Raji (cell line): ENCODE results near the gene CCDC170.

Source experiments
- POLR2A ChIP-seq: IDR thresholded peaks from 2 replicates; pipeline ENCODE4 v1.6.1; 2011; ENCODE audit warnings: low read depth, low read length, control low read depth; ENCODE audit not compliant: insufficient read depth

The CCDC170 gene, protein sequence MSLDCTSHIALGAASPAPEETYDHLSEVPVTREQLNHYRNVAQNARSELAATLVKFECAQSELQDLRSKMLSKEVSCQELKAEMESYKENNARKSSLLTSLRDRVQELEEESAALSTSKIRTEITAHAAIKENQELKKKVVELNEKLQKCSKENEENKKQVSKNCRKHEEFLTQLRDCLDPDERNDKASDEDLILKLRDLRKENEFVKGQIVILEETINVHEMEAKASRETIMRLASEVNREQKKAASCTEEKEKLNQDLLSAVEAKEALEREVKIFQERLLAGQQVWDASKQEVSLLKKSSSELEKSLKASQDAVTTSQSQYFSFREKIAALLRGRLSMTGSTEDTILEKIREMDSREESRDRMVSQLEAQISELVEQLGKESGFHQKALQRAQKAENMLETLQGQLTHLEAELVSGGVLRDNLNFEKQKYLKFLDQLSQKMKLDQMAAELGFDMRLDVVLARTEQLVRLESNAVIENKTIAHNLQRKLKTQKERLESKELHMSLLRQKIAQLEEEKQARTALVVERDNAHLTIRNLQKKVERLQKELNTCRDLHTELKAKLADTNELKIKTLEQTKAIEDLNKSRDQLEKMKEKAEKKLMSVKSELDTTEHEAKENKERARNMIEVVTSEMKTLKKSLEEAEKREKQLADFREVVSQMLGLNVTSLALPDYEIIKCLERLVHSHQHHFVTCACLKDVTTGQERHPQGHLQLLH

DNA sequence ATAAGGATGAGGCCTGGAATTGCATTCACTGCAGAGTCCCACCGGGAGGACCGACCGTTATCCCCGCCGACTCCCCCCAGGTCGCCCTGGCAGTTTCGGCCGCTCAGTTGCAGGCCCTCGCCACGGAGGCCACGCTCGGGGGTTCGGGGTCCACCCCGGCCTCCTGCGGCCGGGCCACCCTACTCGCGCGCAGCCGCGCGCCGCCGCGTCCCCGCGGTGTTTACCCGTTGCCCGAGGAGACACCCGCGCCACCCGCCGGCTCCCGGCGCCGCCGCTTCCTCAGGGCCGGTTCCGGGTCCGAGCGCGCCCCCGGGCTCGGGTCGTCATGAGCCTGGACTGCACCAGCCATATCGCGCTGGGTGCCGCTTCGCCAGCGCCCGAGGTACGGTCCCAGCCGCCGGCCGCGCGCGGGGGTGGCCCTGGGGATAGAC, at the start of gene CCDC170:
Gene CCDC170, plus strand, starts transcription at position 214 of the 431 bp plus-strand sequence. Its CDS starts 112 bp downstream, at position 326.
- no peak for TF ChIP-seq POLR2A

DNA sequence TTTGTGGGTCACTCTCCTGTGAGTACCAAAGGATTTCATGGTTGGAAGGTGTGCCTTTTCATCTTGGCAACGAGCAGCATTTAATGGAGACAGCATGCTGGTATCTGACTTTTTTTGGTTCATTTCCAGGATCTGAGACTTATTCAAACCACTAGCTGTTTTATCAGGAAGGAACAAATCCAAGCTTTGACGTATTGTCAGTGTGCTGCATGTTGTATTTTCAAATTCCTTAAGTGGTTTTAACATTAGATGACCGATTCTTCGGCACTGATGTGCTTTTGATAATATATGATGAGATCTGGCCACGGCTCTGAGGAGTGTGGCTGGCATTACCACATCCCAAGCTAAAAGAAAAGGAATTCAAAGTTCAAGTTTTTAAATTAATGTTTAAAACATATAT, 48.3 kb upstream of the CCDC170 start:
- no peak for TF ChIP-seq POLR2A

- TF ChIP-seq POLR2A: no peak
These were observed 46.6 kb upstream of the CCDC170 start for GRCh38 chr6:151447237-151447636.

DNA sequence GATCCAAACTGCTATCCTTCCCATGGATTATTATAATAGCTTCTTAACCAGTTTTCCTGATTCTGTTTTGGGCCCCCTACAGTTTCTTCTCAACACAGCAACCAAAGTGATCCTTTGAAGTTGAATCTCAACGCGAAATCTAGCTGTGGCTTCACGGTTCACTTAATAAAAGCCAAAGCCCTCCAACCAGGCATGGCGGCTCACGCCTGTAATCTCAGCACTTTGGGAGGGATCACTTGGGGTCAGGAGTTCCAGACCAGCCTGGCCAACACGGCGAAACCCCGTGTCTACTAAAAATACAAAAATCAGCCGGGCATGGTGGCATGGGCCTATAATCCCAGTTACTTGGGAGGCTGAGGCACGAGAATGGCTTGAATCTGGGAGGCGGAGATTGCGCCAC, 45.2 kb upstream of the CCDC170 start:
- no peak for TF ChIP-seq POLR2A

GRCh38 chr6:151451417-151451949, 42.3 kb upstream of the CCDC170 start:
- no peak for TF ChIP-seq POLR2A

DNA sequence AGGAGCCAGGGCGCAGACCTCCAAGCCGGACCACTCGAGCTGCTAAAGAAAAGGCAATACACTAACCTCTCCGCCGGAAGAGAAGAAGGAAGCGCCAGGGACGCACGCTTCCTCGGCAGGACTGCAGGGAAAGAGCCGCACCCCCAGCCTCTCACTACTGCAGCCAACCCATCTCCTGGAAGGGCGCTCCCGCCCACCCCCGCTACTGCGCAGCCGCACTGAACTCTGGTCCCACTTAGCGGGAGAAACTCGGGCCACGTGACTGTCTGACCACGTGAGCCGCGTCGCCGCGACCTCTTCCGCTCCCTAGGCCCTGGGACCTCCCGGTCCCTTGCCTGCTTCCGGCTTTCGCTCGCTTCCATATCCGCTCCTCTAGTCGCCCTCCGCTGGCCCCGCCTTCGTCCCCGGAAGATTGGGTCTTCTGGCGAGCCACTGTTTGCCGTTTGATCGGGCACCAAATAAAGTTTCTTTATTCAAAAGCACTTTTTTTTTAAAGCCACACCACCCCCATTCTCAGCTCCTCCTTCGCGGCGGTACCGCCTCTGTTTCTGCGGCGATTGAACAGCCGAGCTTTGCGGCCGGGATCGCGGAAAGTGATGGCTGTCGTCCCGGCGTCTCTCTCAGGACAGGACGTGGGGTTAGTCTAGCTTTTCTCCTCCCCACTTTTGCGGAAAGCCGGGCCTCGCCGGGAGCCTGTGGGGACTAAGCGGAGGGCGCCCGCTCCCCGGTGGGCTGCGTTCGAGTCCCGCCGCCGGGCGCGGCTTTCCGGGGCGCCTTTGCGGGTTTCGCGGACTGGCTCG, 41.7 kb upstream of the CCDC170 start, which contains the start of gene RMND1:
Gene RMND1, minus strand, starts transcription at position 177 of the 800 bp plus-strand sequence. CDS start 6,315 bp downstream, outside the sequence.
- peak; percentile 93 for TF ChIP-seq POLR2A

DNA sequence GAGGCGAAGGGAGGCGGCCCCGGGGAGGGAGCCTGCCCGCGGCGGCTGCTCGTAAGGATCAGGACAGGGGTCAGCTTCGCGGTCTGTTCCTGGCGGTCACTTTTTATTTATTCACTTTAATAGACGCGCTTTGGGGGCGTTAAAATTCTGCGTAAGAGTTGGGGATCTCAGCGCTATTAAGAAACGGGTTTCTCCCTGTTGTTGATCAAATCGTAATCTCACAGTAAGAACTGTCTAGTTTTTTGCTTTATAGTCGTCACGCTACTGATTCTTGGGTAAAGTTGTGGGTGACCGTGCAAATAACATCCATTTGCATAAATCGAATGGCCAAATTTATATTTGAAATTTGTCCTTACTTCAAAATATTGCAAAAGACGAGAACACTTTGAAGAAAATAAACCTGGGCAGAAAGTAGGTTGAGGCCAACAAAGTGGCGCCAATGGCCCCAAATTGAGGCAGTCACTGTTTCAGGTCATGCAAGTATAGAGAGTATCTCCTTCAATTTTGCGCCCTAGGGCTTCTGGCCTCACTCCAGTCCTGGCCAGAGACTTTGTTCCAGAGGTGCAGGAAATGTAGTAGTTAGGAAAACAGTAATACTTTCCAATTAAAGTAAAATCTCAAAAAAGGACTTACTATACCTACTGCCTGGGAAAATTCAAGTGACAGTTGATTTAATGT, 40.9 kb upstream of the CCDC170 start:
- no peak for TF ChIP-seq POLR2A

GRCh38 chr6:151461673-151462072, 32.1 kb upstream of the CCDC170 start:
- TF ChIP-seq POLR2A: no peak

DNA sequence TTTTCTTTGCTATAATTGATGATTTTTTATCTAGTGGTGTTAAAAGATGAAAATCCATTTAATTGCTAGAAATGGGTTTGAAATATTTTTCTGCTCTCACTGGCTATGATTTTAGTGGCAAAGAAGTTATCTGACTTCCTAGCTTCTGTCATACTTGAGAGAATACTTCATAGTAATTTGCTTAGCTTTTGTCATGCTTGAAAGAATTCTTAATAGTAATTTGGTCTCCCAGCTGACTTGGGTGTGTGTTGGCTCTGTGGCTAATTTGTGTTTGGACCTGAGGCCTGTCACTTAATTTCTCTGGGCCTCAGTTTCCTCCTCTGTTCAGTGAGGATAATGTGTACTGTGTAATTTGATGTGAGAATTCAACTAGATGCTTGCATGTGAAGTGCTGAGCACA, 29.1 kb upstream of the CCDC170 start:
- TF ChIP-seq POLR2A: no peak

DNA sequence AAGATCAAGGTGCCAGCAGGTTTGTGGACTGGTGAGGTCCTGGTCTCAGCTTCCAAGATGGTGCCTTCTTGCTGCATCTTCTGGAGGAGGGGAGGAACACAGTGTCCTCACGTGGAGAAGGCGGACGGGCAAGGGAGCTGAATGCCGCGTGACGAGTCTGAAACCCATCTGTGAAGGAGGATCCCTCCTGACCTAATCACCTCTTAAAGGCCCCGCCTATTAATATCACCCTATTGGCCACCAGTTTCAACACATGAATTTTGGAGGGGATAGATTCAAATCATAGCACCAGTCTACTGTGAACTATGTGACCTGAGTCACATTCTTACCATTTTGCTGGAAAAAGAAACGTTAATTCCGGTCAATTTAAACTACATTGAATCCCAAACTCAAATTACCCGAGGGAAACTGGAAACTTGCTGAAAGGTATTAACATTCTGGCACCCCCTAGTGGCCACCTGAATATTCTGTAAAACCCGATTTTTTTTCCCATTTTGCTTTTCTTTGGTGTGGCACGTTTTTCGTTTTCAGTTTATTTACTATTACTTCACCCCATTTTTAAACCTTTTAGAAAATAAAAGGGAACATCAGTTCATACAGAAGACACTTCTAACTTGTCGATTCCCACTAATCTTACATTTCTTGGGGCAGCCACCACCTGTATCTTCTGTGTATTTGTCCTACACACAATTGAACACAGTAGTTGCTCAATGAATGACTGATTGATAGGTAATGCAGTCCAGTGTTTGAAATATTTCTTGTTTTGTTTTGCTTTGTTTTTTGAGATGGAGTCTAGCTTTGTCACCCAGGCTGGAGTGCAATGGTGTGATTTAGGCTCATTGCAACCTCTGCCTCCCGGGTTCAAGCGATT, 17.9 kb upstream of the CCDC170 start:
- TF ChIP-seq POLR2A: no peak

DNA sequence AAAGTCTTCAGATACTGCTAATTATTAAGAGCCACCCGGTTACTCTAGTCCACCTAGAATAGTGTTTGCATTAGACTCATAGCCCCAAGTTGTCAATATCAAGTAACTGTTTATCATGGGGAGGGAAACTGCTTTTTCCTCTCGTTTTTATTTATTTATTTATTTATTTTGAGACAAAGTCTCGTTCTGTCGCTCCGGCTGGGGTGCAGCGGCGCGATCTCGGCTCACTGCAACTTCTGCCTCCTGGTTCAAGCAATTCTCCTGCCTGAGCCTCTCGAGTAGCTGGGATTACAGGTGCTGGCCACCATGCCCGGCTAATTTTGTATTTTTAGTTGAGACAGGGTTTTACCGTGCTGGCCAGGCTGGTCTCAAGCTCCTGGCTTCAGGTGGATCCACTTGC, 16.1 kb upstream of the CCDC170 start:
- TF ChIP-seq POLR2A: no peak

- TF ChIP-seq POLR2A: no peak
These were observed 15.1 kb upstream of the CCDC170 start for GRCh38 chr6:151478670-151479069.

GRCh38 chr6:151481786-151482185, 12.0 kb upstream of the CCDC170 start:
- no peak for TF ChIP-seq POLR2A

DNA sequence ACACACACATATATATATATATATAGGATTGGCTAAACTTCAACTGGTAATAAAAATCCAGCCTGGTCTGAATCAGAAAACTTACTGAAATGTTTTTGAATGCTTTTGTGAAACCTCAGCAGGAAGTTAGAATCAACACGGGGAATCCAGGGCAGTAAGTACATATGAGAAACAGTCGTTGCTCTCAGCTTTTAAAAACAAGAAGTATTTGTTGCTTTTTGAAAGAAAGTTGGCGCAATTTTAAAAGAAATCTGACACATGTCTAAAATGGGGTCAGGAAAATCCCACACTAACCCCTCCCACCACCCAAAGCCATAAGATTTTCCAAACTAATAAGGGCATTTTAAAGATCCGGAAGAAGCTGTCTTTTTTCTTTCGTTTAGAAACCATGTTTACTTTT, 11.5 kb upstream of the CCDC170 start:
- TF ChIP-seq POLR2A: no peak

- TF ChIP-seq POLR2A: no peak
These were observed 9.8 kb upstream of the CCDC170 start for GRCh38 chr6:151483994-151484393.
